Urinary bladder (tissue), 4 donors: Measurements from ENCODE around the gene PKP4. TPM values are rescaled to one million over a fixed set of nuclear protein-coding genes. Genes with fewer than 3 reads are reported as not detected.
"Not testable (repeated sequence)": the region's sequence is repeated elsewhere in the genome, so short reads cannot be mapped to it uniquely, and the experiment has no call there.

Source experiments
- DNase-seq: peaks from one replicate; pipeline ENCODE4 v3.0.0-alpha.2; 2015; ENCODE audit errors: extremely low spot score
- H3K27ac ChIP-seq: one replicate; pipeline ENCODE4 v1.5.1; 2013; ENCODE audit warnings: low read depth, mild to moderate bottlenecking, moderate library complexity
- H3K36me3 ChIP-seq: one replicate; pipeline ENCODE4 v1.6.1; 2013; ENCODE audit warnings: mild to moderate bottlenecking, moderate library complexity; ENCODE audit not compliant: insufficient read depth
- H3K4me1 ChIP-seq: one replicate; pipeline ENCODE4 v1.6.1; 2013; ENCODE audit warnings: mild to moderate bottlenecking, moderate library complexity; ENCODE audit not compliant: insufficient read depth
- H3K4me3 ChIP-seq: one replicate; pipeline ENCODE4 v1.5.1; 2013; ENCODE audit warnings: low read depth, low read length
- WGBS: extraction: QIAGEN DNeasy Blood & Tissue Kit; methylation state at CpG from one replicate; pipeline ENCODE4 v1.1.7; 2013; 5-methylcytosine and 5-hydroxymethylcytosine counted together
- polyA plus RNA-seq: library from polyadenylated mRNA; stranded (reverse); fragments of 200-250 nt; gene quantifications from one replicate; pipeline ENCODE4 v1.2.3, GENCODE V29; 2013
- total RNA-seq: library from RNA; depleted of rRNA; stranded (reverse); fragments of >200 nt; gene quantifications from one replicate; pipeline ENCODE4 v1.2.3, GENCODE V29; 2014
- donor health status: healthy with polysubstance abuse.
- donor health status: healthy.

The PKP4 gene
- total and polyA plus RNA-seq, 2 donors = 23.7 to 83.4 TPM

GRCh38 chr2:158693476-158693875 is 236.7 kb downstream of the PKP4 start:
- Histone ChIP-seq H3K27ac (no peak overlapping the region), H3K4me1 (no peaks in the 10 kb centered on the region), H3K4me3 (no peak overlapping the region), H3K36me3 (no peaks in the 10 kb centered on the region)
- no peak for DNase-seq

GRCh38 chr2:158695305-158695704 is 238.6 kb downstream of the PKP4 start:
- Histone ChIP-seq H3K4me3 (no peak overlapping the region), H3K36me3 (no peaks in the 10 kb centered on the region), H3K27ac (no peak overlapping the region), H3K4me1 (no peaks in the 10 kb centered on the region)
- DNase-seq = no peak

DNA sequence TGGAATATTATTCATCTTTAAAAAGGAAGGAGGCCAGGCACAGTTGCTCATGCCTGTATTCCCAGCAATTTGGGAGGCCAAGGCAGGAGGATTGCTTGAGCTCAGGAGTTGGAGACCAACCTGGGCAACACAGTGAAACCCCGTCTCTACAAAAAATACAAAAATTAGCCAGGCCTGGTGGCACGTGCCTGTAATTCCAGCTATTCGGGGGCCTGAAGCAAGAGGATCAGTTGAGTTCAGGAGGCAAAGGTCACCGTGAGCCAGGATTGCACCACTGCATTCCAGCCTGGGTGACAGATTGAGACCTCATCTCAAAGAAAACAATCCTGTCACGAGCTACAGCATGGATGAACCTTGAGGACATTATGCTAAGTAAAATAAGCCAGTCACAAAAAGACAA is 239.0 kb downstream of the PKP4 start:
- not testable (repeated sequence) for H3K4me1 ChIP-seq, H3K36me3 ChIP-seq, H3K27ac ChIP-seq, H3K4me3 ChIP-seq, DNase-seq
- WGBS = 89% methylated on average over 5 of the region's 5 CpGs

- Histone ChIP-seq H3K4me3 (no peak overlapping the region), H3K4me1 (no peaks in the 10 kb centered on the region), H3K36me3 (no peaks in the 10 kb centered on the region), H3K27ac (no peak overlapping the region)
- WGBS = 85% methylated on average over 6 of the region's 6 CpGs
- DNase-seq = no peak
These were observed 242.6 kb downstream of the PKP4 start for GRCh38 chr2:158699323-158699722.

DNA sequence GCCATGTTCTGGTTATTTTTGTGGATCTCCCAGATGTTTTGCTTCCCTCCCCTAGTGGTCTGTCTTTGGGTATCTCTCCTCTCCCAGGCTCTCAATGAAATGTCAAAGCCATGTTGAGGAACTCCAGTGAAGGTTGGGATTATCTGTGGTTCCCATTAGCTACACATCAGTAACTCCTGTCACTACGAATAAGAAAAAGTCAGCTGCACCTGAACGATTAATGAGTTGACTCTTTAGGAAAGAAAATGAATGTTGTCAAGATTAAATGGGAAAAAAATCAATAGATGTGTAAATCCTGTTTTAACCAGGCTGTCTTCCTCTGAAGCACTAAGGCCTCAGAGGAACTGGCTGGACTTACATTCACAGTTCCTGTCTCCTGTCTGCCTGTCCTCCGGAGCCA is 244.3 kb downstream of the PKP4 start:
- H3K4me3 ChIP-seq = no peak overlapping the region
- H3K36me3 ChIP-seq = no peaks in the 10 kb centered on the region
- H3K4me1 ChIP-seq = no peaks in the 10 kb centered on the region
- H3K27ac ChIP-seq = no peak overlapping the region
- DNase-seq = no peak
- 65% methylated on average over 3 of the region's 3 CpGs for WGBS

DNA sequence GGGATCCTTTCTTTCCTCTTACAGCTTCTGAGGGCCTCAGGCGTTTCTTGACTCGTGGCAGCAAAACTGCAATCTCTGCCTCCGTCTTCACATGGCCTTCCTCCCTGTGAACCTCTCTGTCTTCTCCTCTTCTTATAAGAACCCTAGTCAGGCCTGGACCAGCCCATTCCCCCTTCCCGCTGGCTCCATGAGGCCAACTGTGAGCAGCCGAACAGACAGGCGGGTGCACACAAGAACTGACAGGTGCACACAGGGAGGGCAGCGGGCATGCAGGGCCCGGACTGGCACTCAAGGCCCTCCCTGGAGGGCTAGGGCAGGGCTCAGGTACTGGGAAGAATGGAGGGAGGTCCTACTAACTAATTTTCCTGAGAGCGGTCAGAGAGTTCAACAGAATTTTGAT is 246.0 kb downstream of the PKP4 start:
- 80% methylated on average over 9 of the region's 9 CpGs for WGBS
- Histone ChIP-seq H3K36me3 (no peaks in the 10 kb centered on the region), H3K4me1 (no peaks in the 10 kb centered on the region), H3K27ac (no peak overlapping the region), H3K4me3 (no peak overlapping the region)
- DNase-seq = no peak

GRCh38 chr2:158704724-158705465 is 248.1 kb downstream of the PKP4 start:
- not testable (repeated sequence) for H3K4me1 ChIP-seq, H3K4me3 ChIP-seq, DNase-seq, H3K36me3 ChIP-seq, H3K27ac ChIP-seq
- 92% methylated on average over 8 of the region's 8 CpGs for WGBS

DNA sequence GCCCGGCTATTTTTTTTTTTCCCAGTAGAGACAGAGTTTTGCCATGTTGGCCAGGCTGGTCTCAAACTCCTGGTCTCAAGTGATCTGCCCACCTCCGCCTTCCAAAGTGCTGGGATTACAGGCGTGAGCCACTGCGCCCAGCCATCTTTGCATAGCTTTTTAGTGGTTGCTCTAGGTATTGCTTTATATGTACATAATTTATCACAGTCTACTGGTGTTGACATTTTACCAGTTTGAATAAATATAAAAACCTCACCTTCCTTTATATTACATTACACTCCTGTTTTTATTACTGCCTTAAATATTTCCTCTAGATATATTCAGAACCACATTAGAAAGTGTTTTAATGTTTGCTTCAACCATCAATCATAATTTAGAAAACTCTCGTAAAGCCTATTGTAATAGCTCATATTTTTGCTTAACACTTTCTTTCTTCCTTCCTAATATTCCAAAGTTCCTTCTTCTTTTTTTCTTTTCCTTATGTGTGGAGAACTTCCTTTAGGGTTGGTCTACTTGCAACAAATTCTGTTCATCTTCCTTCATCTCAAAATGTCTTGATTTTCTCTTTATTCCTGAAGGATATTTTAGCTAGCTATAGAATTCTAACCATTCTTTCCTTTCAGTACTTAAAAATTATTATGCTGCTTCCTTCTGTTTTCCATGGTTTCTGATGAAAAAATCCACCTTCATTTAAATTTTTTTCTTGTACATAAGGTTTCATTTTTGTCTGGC is 256.2 kb downstream of the PKP4 start:
- Histone ChIP-seq H3K4me1 (no peaks in the 10 kb centered on the region), H3K27ac (no peak overlapping the region), H3K4me3 (no peak overlapping the region), H3K36me3 (no peaks in the 10 kb centered on the region)
- 96% methylated on average over 5 of the region's 5 CpGs for WGBS
- DNase-seq = no peak

- no peak overlapping the region for H3K27ac ChIP-seq
- no peaks in the 10 kb centered on the region for H3K36me3 ChIP-seq
- 96% methylated on average over 2 of the region's 2 CpGs for WGBS
- no peak for DNase-seq
- no peak overlapping the region for H3K4me3 ChIP-seq
- H3K4me1 ChIP-seq = no peaks in the 10 kb centered on the region
These were observed 256.9 kb downstream of the PKP4 start for GRCh38 chr2:158713523-158714138.

DNA sequence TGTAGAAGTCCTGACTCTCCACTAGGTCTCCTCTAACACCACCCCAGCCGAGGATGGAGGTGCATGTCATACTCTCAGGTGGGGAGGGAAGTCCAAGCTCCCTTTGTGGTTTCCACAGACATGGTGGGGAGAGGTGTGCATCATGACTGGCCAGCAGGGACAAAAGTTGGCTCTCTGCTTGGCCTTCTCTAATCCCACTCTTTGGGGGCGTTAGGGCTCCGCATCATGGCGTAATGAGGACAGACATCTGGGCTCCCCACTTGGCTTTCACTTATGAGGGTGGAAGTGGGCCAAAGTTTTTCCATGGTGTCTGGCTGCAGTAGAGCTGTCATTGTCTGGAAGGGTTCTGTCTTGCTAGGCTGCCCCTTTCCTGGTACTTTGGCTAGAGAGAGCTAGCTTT is 257.7 kb downstream of the PKP4 start:
- Histone ChIP-seq H3K4me3 (no peak overlapping the region), H3K36me3 (no peaks in the 10 kb centered on the region), H3K27ac (no peak overlapping the region), H3K4me1 (no peaks in the 10 kb centered on the region)
- 67% methylated on average over 4 of the region's 4 CpGs for WGBS
- DNase-seq = no peak

DNA sequence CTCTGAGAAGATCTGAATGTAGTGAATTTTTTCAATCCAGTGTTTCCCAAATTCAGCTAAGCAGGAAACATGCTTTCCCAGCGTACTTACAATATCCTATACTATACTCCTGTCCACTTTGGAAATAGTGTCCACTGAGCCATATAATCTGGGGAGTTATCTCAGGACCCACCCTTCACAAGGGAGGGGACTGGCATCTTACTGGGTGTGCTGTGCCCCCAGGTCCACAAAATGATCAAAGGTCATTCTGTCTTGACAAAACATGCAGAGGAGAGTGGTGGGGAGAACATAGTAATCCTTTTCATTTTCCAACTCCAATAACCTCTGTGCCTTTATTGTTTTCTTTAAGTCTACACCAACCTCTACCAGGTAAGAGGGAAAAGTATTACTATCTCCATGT is 258.6 kb downstream of the PKP4 start:
- WGBS = 88% methylated on average over 1 of the region's 1 CpG
- Histone ChIP-seq H3K4me3 (no peak overlapping the region), H3K27ac (no peak overlapping the region), H3K36me3 (no peaks in the 10 kb centered on the region), H3K4me1 (no peaks in the 10 kb centered on the region)
- DNase-seq = no peak

- H3K36me3 ChIP-seq = no peaks in the 10 kb centered on the region
- H3K4me1 ChIP-seq = no peaks in the 10 kb centered on the region
- WGBS = 76% methylated on average over 5 of the region's 5 CpGs
- no peak for DNase-seq
- no peak overlapping the region for H3K27ac ChIP-seq
- H3K4me3 ChIP-seq = no peak overlapping the region
These were observed 259.5 kb downstream of the PKP4 start for GRCh38 chr2:158716121-158716791.

DNA sequence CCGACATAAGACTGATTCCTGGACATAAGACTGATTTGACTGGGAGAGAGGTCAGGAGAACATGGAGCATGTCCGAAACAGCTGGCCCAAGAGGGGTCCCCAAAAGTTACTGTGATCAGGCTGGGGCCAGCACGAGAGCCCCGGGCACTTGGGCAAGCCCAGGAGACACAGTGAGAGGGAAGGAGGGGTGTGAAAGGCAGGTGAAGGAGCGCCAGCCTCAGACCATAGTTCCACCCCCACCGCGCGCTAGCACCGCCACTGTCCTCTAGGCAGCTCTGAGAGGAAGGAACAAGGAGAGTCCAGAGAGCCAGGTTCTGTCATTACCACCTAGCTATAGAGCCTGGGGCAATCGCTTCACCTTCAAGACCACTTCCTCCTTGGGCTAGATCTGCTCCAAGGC is 260.2 kb downstream of the PKP4 start:
- H3K4me3 ChIP-seq = no peak overlapping the region
- no peak overlapping the region for H3K27ac ChIP-seq
- no peaks in the 10 kb centered on the region for H3K4me1 ChIP-seq
- DNase-seq = no peak
- no peaks in the 10 kb centered on the region for H3K36me3 ChIP-seq
- WGBS = 90% methylated on average over 10 of the region's 10 CpGs
